ENCODE data around the gene UBXN7. TPM values are rescaled to one million over a fixed set of nuclear protein-coding genes. Genes with fewer than 3 reads are reported as not detected.

UBXN7 gene
- total and polyA plus RNA-seq, 9 of the 15 experiments (the other 6 are each of a cell fraction or from before 2014, with no cell fraction given) = 3.5 to 44.6 (median 13.4) TPM

DNA sequence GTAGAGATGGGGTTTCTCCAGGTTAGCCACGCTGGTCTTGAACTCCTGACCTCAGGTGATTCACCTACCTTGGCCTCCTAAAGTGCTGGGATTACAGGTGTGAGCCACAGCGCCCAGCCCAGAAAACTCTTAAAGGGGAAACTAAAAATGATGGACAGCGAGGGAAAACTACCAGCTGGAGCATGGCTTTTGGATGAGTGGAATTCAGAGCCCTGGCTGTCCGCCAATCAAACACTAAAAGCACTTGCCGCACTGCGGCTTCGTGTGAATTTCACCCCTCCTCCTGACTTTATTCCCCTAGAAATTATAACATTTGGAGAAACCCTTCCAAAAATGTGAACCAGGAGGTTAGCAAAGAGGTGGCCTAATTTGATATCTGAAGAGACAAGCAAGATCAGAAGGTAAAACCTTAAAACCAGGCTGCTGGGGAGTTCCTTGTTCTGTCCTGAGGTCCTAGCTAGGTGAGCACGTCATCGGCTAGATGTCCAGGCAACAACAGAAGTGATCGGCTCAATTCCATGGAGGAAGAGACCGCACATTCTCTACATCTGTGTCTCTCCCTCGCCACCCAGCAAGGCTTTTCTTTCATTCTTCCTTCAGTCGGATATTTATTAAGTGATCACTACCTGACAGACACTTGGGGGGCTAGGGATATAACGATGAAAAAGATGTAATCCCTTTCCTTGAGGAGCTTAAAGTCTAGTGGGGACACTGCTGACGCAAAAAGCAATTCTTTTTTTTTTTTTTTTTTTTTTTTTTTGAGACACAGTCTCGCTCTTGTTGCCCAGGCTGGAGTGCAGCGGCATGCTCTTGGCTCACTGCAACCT is 95.7 kb downstream of the UBXN7 start (continued):
- TF ChIP-seq ZBTB17 (CRISPR knock-in tag; IDR thresholded peaks at IDR 0.05) (no peak), RCOR1 (IDR thresholded peaks at IDR 0.05; ENCODE audit: borderline replicate concordance in 1 of 2, low read depth in 2 of 2, low read length in 2 of 2) (no peak), ZBTB49 (CRISPR knock-in tag; IDR thresholded peaks at IDR 0.05; ENCODE audit: borderline replicate concordance) (no peak), ZNF253 (CRISPR knock-in tag; conservative IDR thresholded peaks at IDR 0.05) (no peak), ZNF324 (CRISPR knock-in tag; IDR thresholded peaks at IDR 0.05) (no peak), YY1 (IDR thresholded peaks at IDR 0.05; ENCODE audit: borderline replicate concordance in 1 of 3, control insufficient read depth in 1 of 3, extremely low read depth in 1 of 3, insufficient read depth in 3 of 3, insufficient read length in 1 of 3, insufficient replicate concordance in 2 of 3, low read depth in 1 of 3, low read length in 2 of 3) (no peak), ESRRB (CRISPR knock-in tag; IDR thresholded peaks at IDR 0.05; ENCODE audit: borderline replicate concordance) (no peak), RFX5 (IDR thresholded peaks at IDR 0.05; ENCODE audit: low read depth, low read length) (no peak), TRIM28 (IDR thresholded peaks at IDR 0.05) (no peak), GATAD2A (IDR thresholded peaks at IDR 0.05) (no peak), MECOM (CRISPR knock-in tag; IDR thresholded peaks at IDR 0.05) (no peak), ZNF165 (CRISPR knock-in tag; IDR thresholded peaks at IDR 0.05; ENCODE audit: borderline replicate concordance) (no peak), BCL6 (CRISPR knock-in tag; IDR thresholded peaks at IDR 0.05) (no peak)
- TF ChIP-seq, protein P1, sequence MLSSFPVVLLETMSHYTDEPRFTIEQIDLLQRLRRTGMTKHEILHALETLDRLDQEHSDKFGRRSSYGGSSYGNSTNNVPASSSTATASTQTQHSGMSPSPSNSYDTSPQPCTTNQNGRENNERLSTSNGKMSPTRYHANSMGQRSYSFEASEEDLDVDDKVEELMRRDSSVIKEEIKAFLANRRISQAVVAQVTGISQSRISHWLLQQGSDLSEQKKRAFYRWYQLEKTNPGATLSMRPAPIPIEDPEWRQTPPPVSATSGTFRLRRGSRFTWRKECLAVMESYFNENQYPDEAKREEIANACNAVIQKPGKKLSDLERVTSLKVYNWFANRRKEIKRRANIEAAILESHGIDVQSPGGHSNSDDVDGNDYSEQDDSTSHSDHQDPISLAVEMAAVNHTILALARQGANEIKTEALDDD (IDR thresholded peaks at IDR 0.05) = no peak
- TF ChIP-seq, protein P2, sequence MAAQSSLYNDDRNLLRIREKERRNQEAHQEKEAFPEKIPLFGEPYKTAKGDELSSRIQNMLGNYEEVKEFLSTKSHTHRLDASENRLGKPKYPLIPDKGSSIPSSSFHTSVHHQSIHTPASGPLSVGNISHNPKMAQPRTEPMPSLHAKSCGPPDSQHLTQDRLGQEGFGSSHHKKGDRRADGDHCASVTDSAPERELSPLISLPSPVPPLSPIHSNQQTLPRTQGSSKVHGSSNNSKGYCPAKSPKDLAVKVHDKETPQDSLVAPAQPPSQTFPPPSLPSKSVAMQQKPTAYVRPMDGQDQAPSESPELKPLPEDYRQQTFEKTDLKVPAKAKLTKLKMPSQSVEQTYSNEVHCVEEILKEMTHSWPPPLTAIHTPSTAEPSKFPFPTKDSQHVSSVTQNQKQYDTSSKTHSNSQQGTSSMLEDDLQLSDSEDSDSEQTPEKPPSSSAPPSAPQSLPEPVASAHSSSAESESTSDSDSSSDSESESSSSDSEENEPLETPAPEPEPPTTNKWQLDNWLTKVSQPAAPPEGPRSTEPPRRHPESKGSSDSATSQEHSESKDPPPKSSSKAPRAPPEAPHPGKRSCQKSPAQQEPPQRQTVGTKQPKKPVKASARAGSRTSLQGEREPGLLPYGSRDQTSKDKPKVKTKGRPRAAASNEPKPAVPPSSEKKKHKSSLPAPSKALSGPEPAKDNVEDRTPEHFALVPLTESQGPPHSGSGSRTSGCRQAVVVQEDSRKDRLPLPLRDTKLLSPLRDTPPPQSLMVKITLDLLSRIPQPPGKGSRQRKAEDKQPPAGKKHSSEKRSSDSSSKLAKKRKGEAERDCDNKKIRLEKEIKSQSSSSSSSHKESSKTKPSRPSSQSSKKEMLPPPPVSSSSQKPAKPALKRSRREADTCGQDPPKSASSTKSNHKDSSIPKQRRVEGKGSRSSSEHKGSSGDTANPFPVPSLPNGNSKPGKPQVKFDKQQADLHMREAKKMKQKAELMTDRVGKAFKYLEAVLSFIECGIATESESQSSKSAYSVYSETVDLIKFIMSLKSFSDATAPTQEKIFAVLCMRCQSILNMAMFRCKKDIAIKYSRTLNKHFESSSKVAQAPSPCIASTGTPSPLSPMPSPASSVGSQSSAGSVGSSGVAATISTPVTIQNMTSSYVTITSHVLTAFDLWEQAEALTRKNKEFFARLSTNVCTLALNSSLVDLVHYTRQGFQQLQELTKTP (IDR thresholded peaks at IDR 0.05; ENCODE audit: low read depth in 1 of 2, partially characterized antibody in 2 of 2) = no peak
- TF ChIP-seq, protein P3, sequence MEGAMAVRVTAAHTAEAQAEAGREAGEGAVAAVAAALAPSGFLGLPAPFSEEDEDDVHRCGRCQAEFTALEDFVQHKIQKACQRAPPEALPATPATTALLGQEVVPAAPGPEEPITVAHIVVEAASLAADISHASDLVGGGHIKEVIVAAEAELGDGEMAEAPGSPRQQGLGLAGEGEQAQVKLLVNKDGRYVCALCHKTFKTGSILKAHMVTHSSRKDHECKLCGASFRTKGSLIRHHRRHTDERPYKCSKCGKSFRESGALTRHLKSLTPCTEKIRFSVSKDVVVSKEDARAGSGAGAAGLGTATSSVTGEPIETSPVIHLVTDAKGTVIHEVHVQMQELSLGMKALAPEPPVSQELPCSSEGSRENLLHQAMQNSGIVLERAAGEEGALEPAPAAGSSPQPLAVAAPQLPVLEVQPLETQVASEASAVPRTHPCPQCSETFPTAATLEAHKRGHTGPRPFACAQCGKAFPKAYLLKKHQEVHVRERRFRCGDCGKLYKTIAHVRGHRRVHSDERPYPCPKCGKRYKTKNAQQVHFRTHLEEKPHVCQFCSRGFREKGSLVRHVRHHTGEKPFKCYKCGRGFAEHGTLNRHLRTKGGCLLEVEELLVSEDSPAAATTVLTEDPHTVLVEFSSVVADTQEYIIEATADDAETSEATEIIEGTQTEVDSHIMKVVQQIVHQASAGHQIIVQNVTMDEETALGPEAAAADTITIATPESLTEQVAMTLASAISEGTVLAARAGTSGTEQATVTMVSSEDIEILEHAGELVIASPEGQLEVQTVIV (CRISPR knock-in tag; IDR thresholded peaks at IDR 0.05; ENCODE audit: borderline replicate concordance) = no peak

Measured in K562 (cell line).